ENCODE measurements around the gene DNLZ.

DNLZ gene

GRCh38 chr9:136405481-136405880, 41.9 kb upstream of the DNLZ start:
- Histone ChIP-seq H3F3A (ENCODE audit: control insufficient read depth, insufficient read depth) (peaks cover 13% of the 10 kb centered on the region; the same call in 1 of the 2 replicates), H3K4me3 (ENCODE audit: low read length) (no peak overlapping the region), H3K27ac (ENCODE audit: low read depth, low read length) (no peak overlapping the region), H3K4me2 (ENCODE audit: low read length) (no peak overlapping the region), H3K79me2 (ENCODE audit: control insufficient read depth, low read length) (peaks cover 33% of the 10 kb centered on the region), H3K9me2 (replicated peaks; ENCODE audit: control insufficient read depth, low read length) (no peaks in the 10 kb centered on the region), H3K9me3 (ENCODE audit: control insufficient read depth, insufficient read depth, low read length) (no peaks in the 10 kb centered on the region), H3K27me3 (ENCODE audit: control insufficient read depth, low read length) (no peaks in the 10 kb centered on the region), H4K20me1 (ENCODE audit: control insufficient read depth, insufficient read depth, low read depth, low read length) (no peaks in the 10 kb centered on the region; the same call in 1 of the 2 replicates), H3K4me1 (ENCODE audit: control insufficient read depth, low read length) (peaks cover 27% of the 10 kb centered on the region), H3K36me3 (ENCODE audit: control insufficient read depth, low read length) (peaks cover 78% of the 10 kb centered on the region)
- TF ChIP-seq CTCF (IDR thresholded peaks at IDR 0.05; ENCODE audit: low read depth, low read length, poor library complexity, severe bottlenecking) (no peak), EZH2phosphoT487 (IDR thresholded peaks at IDR 0.05; ENCODE audit: borderline replicate concordance, low read length) (no peak)

GRCh38 chr9:136404801-136405136, 41.2 kb upstream of the DNLZ start:
- H4K20me1 ChIP-seq (ENCODE audit: control insufficient read depth, insufficient read depth, low read depth, low read length) = no peaks in the 10 kb centered on the region; the same call in 1 of the 2 replicates
- peaks cover 28% of the 10 kb centered on the region for H3K4me1 ChIP-seq (ENCODE audit: control insufficient read depth, low read length)
- no peaks in the 10 kb centered on the region for H3K27me3 ChIP-seq (ENCODE audit: control insufficient read depth, low read length)
- H3K9me3 ChIP-seq (ENCODE audit: control insufficient read depth, insufficient read depth, low read length) = no peaks in the 10 kb centered on the region
- TF ChIP-seq CTCF (IDR thresholded peaks at IDR 0.05; ENCODE audit: low read depth, low read length, poor library complexity, severe bottlenecking) = no peak
- TF ChIP-seq EZH2phosphoT487 (IDR thresholded peaks at IDR 0.05; ENCODE audit: borderline replicate concordance, low read length) = no peak
- no peak overlapping the region for H3K4me3 ChIP-seq (ENCODE audit: low read length)
- H3F3A ChIP-seq (ENCODE audit: control insufficient read depth, insufficient read depth) = peaks cover 14% of the 10 kb centered on the region; the same call in 1 of the 2 replicates
- no peaks in the 10 kb centered on the region for H3K9me2 ChIP-seq (replicated peaks; ENCODE audit: control insufficient read depth, low read length)
- H3K4me2 ChIP-seq (ENCODE audit: low read length) = no peak overlapping the region
- peaks cover 75% of the 10 kb centered on the region for H3K36me3 ChIP-seq (ENCODE audit: control insufficient read depth, low read length)
- peaks cover 30% of the 10 kb centered on the region for H3K79me2 ChIP-seq (ENCODE audit: control insufficient read depth, low read length)
- no peak overlapping the region for H3K27ac ChIP-seq (ENCODE audit: low read depth, low read length)

- Histone ChIP-seq H3K36me3 (ENCODE audit: control insufficient read depth, low read length) (peaks cover 72% of the 10 kb centered on the region), H3K4me3 (ENCODE audit: low read length) (no peak overlapping the region)
- TF ChIP-seq EZH2phosphoT487 (IDR thresholded peaks at IDR 0.05; ENCODE audit: borderline replicate concordance, low read length) = no peak
- no peak for TF ChIP-seq CTCF (IDR thresholded peaks at IDR 0.05; ENCODE audit: low read depth, low read length, poor library complexity, severe bottlenecking)
Observed at GRCh38 chr9:136403915-136404800, 40.6 kb upstream of the DNLZ start.

More at GRCh38 chr9:136403915-136404800, 40.6 kb upstream of the DNLZ start:
- no peaks in the 10 kb centered on the region for H3K9me2 ChIP-seq (replicated peaks; ENCODE audit: control insufficient read depth, low read length)
- H3K27me3 ChIP-seq (ENCODE audit: control insufficient read depth, low read length) = no peaks in the 10 kb centered on the region
- H3K27ac ChIP-seq (ENCODE audit: low read depth, low read length) = no peak overlapping the region
- no peaks in the 10 kb centered on the region for H3K9me3 ChIP-seq (ENCODE audit: control insufficient read depth, insufficient read depth, low read length)
- no peak overlapping the region for H3K4me2 ChIP-seq (ENCODE audit: low read length)
- peaks cover 30% of the 10 kb centered on the region for H3K79me2 ChIP-seq (ENCODE audit: control insufficient read depth, low read length)
- peaks cover 14% of the 10 kb centered on the region; the same call in 1 of the 2 replicates for H3F3A ChIP-seq (ENCODE audit: control insufficient read depth, insufficient read depth)
- no peaks in the 10 kb centered on the region; the same call in 1 of the 2 replicates for H4K20me1 ChIP-seq (ENCODE audit: control insufficient read depth, insufficient read depth, low read depth, low read length)
- peaks cover 22% of the 10 kb centered on the region for H3K4me1 ChIP-seq (ENCODE audit: control insufficient read depth, low read length)
